Common myeloid progenitor, CD34-positive (primary cell): ENCODE data around the gene SIRT7.

Source experiments
- CTCF ChIA-PET: fragments of 350-600 bp; sonication (Branson Sonifier 250); formaldehyde crosslinking; loops from one replicate; lab custom pipeline; 2021; ENCODE audit warnings: antibody characterized with exemption; lab: Charles Lee
- POLR2A ChIA-PET: fragments of 350-600 bp; sonication (Branson Sonifier 250); formaldehyde crosslinking; loops from one replicate; lab custom pipeline; 2021; ENCODE audit warnings: antibody characterized with exemption; lab: Charles Lee
- DNase-seq, 3 donors: peaks; one replicate each; pipeline versions ENCODE4 v3.0.0 to v3.0.0-alpha.2; 2013
- H3K27ac ChIP-seq, 2 experiments: 1 replicate in 1 of 2; 2 replicates in 1 of 2; pipeline ENCODE4 v1.7.0; 2013; ENCODE audit warnings: inconsistent platforms in 2 of 2, low read length in 2 of 2, mild to moderate bottlenecking in 2 of 2, low read depth in 1 of 2, moderate library complexity in 1 of 2; ENCODE audit not compliant: severe bottlenecking in 2 of 2, insufficient read depth in 1 of 2, poor library complexity in 1 of 2
- H3K27me3 ChIP-seq, 5 experiments: replicated peaks in 2 of 5; 1 replicate in 3 of 5; 2 replicates in 2 of 5; pipeline versions ENCODE4 v1.6.1 to v1.7.0; 2013; ENCODE audit warnings: low read length in 4 of 5, mild to moderate bottlenecking in 2 of 5, moderate library complexity in 2 of 5, inconsistent platforms in 1 of 5; ENCODE audit not compliant: insufficient read depth in 5 of 5, control insufficient read depth in 4 of 5
- H3K36me3 ChIP-seq, 4 experiments: 1 replicate in 2 of 4; 2 replicates in 2 of 4; pipeline versions ENCODE4 v1.6.1 to v1.7.0; 2013; ENCODE audit warnings: low read length in 3 of 4, control low read depth in 1 of 4, mild to moderate bottlenecking in 1 of 4; ENCODE audit not compliant: control insufficient read depth in 4 of 4, insufficient read depth in 4 of 4
- H3K4me1 ChIP-seq, 4 experiments: 1 replicate in 3 of 4; 2 replicates in 1 of 4; pipeline versions ENCODE4 v1.6.1 to v1.7.1; 2013; ENCODE audit warnings: low read length in 3 of 4, mild to moderate bottlenecking in 3 of 4, control low read depth in 1 of 4, inconsistent platforms in 1 of 4, moderate library complexity in 1 of 4; ENCODE audit not compliant: control insufficient read depth in 4 of 4, insufficient read depth in 4 of 4; ENCODE audit errors: control extremely low read depth in 1 of 4
- H3K4me3 ChIP-seq, 7 experiments: 1 replicate in 4 of 7; 2 replicates in 3 of 7; pipeline versions ENCODE4 v1.5.1 to v1.7.0; 2013; ENCODE audit warnings: mild to moderate bottlenecking in 7 of 7, low read length in 6 of 7, moderate library complexity in 6 of 7, inconsistent platforms in 2 of 7, low read depth in 2 of 7, control low read depth in 1 of 7; ENCODE audit not compliant: insufficient read depth in 4 of 7, control insufficient read depth in 1 of 7; ENCODE audit errors: extremely low read depth in 1 of 7
- H3K9me3 ChIP-seq, 5 experiments: 1 replicate in 4 of 5; 2 replicates in 1 of 5; pipeline versions ENCODE4 v1.6.1 to v1.7.1; 2013; ENCODE audit warnings: low read length in 4 of 5, mild to moderate bottlenecking in 2 of 5, inconsistent platforms in 1 of 5, low read depth in 1 of 5, moderate library complexity in 1 of 5; ENCODE audit not compliant: control insufficient read depth in 4 of 5, insufficient read depth in 2 of 5; ENCODE audit errors: control extremely low read depth in 1 of 5
- WGBS: methylation state at CpG from one replicate; pipeline ENCODE4 v1.1.5; 2013; ENCODE audit not compliant: insufficient coverage; 5-methylcytosine and 5-hydroxymethylcytosine counted together

SIRT7 gene

DNA sequence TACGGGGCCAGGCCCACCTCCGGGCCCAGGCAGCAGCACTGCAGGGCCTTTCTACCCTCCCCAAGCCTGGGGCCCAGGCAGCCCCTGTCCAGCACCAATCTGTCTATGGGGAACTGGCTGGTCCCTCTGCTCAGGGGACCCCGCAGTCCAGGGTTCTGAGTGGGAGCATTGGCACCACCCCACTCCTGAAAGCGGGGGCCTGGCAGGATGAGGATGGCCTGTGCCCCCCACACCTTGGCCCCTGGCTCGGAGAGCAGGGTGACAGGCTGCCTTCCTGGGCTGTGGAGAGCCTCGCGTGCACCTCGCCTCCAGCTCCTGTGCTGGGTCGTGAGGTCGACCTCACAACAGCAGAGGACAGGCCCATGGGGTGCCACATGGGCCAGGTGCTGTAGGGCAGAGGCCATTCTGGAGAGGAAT lies 14.6 kb downstream of the SIRT7 start:
- no peak overlapping the region for H3K27ac ChIP-seq
- ChIA-PET POLR2A (no interaction called here), CTCF (no interaction called here)
- H3K27me3 ChIP-seq = peaks cover 0 to 34% (median 7%) of the 10 kb centered on the region in 5 experiments
- no peak for DNase-seq
- H3K36me3 ChIP-seq = peaks cover 8 to 76% (median 30%) of the 10 kb centered on the region in 4 experiments
- H3K9me3 ChIP-seq = no peaks in the 10 kb centered on the region
- no peak overlapping the region for H3K4me3 ChIP-seq
- WGBS = 99% methylated on average over 7 of the region's 10 CpGs
- peaks cover 0 to 16% (median 8%) of the 10 kb centered on the region in 4 experiments for H3K4me1 ChIP-seq

DNA sequence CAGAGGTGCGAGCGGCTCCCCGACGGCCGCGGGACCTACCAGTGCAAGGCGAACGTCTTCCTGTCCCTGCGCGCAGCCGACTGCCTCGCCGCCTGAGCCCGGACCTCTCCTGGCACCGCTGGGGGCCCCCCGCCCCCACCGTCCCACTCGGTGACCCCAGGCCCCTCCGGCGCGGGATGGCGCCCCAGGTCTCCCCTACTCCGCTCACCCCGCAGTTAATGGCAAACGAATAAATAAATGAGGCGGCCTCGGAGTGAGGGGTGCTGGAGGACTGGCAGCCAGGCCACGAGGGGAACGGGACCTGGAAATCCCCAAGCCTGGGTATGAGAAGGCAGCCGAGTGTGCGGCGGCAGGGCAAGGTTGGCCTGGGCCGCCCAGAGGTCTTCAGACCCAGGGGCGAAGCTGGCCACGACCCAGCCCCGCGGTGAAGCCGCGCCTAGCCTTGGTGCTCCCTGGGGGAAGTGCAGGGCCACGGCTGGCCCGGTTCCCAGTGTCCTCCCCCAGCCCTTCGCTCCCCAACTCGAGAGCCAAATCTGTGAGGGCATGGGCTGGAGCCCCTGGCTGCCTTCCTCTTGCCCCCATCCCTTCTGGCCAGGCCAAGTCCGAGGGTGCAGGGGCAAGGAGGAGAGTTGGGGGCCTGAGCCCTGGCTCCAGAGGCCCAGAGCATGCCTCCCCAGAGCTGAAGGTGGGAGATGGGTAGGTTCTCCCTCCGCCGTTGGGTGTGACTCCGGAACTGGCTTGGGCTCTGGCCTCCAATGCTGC lies 15.1 kb downstream of the SIRT7 start:
- DNase-seq = peak in 2 of 3 donors; percentile 31 to 41
- peaks cover 0 to 16% (median 8%) of the 10 kb centered on the region in 4 experiments for H3K4me1 ChIP-seq
- peaks cover 0 to 34% (median 7%) of the 10 kb centered on the region in 5 experiments for H3K27me3 ChIP-seq
- no peak overlapping the region for H3K27ac ChIP-seq
- CTCF ChIA-PET = no interaction called here
- no peaks in the 10 kb centered on the region for H3K9me3 ChIP-seq
- POLR2A ChIA-PET = interaction anchor here (0.6 kb wide), 1 partner anchor 432 kb away, joined by 3 read pairs; no protein-coding TSS in a partner anchor
- 36% methylated on average over 46 of the region's 47 CpGs for WGBS
- peaks cover 10 to 76% (median 30%) of the 10 kb centered on the region in 4 experiments for H3K36me3 ChIP-seq
- peak overlapping the region in 1 of 7 experiments; percentile 26 for H3K4me3 ChIP-seq

DNA sequence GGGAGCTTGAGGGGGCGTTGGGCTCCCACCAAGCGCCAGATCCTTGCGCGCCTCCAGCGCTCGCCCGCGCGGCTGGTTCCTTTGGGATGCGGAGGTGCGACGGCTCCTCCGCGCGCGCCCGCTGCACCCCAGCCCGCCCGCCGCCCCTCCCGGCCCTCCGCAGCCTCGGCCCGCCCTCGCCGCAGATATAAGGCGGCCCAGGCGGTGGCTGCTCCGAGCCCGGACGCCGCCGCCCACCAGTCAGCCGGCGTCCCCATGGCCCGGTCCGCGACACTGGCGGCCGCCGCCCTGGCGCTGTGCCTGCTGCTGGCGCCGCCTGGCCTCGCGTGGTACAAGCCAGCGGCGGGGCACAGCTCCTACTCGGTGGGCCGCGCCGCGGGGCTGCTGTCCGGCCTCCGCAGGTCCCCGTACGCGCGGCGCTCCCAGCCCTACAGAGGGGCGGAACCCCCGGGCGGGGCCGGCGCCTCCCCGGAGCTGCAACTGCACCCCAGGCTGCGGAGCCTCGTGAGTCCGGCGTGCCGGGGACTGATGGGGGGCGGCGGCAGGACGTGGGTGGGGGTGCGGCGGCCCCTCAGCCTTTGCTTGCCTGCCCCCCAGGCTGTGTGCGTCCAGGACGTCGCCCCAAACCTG lies 15.8 kb downstream of the SIRT7 start, which contains the start of gene NPB:
Gene NPB, plus strand, starts transcription at position 216 of the 630 bp plus-strand sequence. Its CDS starts 40 bp downstream, at position 256.
- POLR2A ChIA-PET = interaction anchor here (0.6 kb wide), 1 partner anchor 433 kb away, joined by 3 read pairs; no protein-coding TSS in a partner anchor

DNA sequence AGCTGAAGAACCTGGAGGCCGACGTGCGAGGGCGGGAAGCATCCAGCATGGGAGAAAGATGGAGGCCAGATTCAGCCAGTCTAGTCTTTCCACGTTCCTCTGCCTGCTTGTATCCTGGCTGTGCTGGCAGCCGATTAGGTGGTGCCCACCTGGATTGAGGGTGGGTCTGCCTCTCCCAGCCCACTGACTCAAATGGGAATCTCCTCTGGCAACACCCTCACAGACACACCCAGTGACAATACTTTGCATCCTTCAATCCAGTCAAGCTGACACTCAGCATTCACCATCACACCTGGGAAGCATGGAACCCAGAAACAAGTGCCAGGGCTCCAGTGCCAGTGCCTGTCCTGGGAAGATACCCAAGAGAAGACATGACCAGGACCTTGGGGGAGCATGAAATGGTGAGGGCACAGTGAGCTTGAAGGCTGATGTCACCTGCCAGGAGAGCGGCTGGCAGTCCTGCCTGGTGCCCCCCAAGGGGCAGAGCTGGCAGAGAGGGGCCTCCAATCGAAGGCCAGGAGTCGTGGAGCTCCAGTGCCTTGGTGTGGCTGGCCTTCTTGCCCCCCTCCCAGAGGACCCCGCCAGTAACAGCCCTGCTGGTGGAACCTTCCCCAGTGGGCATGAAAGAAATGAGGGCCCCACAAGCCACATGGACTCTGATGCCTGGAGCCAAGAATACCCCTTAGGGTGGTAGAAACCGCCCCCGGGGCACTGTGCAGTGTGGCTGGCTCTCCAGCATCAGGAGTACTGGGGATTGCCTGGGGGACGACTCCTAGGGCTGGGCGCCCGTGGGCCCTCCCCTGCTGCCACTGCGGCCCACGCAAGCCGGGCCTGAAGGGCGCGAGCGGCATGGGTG lies 16.6 kb downstream of the SIRT7 start:
- POLR2A ChIA-PET = no interaction called here
- WGBS = 84% methylated on average over 14 of the region's 21 CpGs
- H3K4me1 ChIP-seq = peaks cover 0 to 16% (median 8%) of the 10 kb centered on the region in 4 experiments

More for the DNA sequence above, 15.8 kb downstream of the SIRT7 start, which contains the start of gene NPB:
- H3K9me3 ChIP-seq = no peaks in the 10 kb centered on the region
- CTCF ChIA-PET = interaction anchor here (1.5 kb wide), 2 partner anchors 15 to 25 kb away, joined by 3 read pairs; partner anchors contain the start of gene MAFG
- H3K4me3 ChIP-seq = peak within 1 kb of the TSS in 4 of 7 experiments; percentile 23 to 52 (median 25)
- H3K27me3 ChIP-seq = peaks cover 0 to 34% (median 7%) of the 10 kb centered on the region in 5 experiments
- H3K27ac ChIP-seq = no peak within 1 kb of the TSS
- peak in 2 of 3 donors; percentile 24 to 51 for DNase-seq
- peaks cover 0 to 16% (median 8%) of the 10 kb centered on the region in 4 experiments for H3K4me1 ChIP-seq
- WGBS = under 1% methylated on average over 50 of the region's 79 CpGs
- H3K36me3 ChIP-seq = peaks cover 13 to 73% (median 31%) of the 10 kb centered on the region in 4 experiments

DNA sequence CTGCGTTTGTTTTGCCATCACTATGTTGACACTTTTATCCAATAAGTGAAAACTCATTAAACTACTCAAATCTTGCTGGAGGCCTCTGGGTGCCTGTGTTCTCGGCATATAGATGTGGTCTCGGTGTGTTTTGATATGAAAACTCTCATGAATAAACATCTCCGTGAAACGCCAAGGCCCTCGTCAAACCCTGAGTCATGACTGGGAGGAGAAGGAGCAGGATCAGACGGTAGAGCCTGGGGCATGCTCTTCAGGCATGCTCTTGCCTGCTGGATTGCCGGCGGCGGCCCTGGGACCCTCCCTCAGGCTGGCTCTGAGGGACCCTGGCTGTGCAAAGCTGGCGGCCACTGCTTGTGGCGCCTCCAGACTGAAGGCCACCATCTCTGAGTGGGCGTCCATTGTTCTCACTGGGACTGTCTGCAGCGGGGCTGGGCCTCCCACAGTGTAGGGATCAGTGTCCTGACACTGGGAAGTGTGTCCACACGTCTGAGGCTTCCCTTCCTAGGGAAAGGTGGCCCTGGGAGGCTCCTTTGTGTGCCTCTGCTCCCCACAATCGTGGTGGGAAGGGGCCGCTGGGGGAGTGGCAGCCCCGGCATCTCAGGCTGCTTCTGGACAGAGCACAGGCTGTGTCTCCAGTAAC lies 17.7 kb downstream of the SIRT7 start:
- ChIA-PET CTCF (interaction anchor here (1.5 kb wide), 1 partner anchor 17 kb away, joined by 3 read pairs; no protein-coding TSS in a partner anchor), POLR2A (no interaction called here)
- 92% methylated on average over 17 of the region's 18 CpGs for WGBS
- Histone ChIP-seq H3K4me1 (peaks cover 0 to 16% (median 8%) of the 10 kb centered on the region in 4 experiments), H3K27me3 (peaks cover 0 to 34% (median 7%) of the 10 kb centered on the region in 5 experiments), H3K36me3 (peaks cover 13 to 61% (median 38%) of the 10 kb centered on the region in 4 experiments), H3K9me3 (no peaks in the 10 kb centered on the region), H3K4me3 (no peak overlapping the region), H3K27ac (no peak overlapping the region)
- DNase-seq = no peak

More for the DNA sequence above, 16.6 kb downstream of the SIRT7 start:
- CTCF ChIA-PET = interaction anchor here (1.5 kb wide), 2 partner anchors 16 to 26 kb away, joined by 3 read pairs; partner anchors contain the start of gene MAFG
- H3K4me3 ChIP-seq = peak overlapping the region in 3 of 7 experiments; percentile 24 to 52 (median 26)
- H3K9me3 ChIP-seq = no peaks in the 10 kb centered on the region
- no peak for DNase-seq
- peaks cover 13 to 68% (median 32%) of the 10 kb centered on the region in 4 experiments for H3K36me3 ChIP-seq
- H3K27ac ChIP-seq = no peak overlapping the region
- peaks cover 0 to 34% (median 7%) of the 10 kb centered on the region in 5 experiments for H3K27me3 ChIP-seq
